K562 (cell line): ENCODE data around the gene MARK2.

Source experiments
- MED1 ChIP-seq: sonication (generic); formaldehyde crosslinking; IDR thresholded peaks from 2 replicates; pipeline ENCODE4 v1.8.1; 2023; ENCODE audit warnings: missing genetic modification reagents, borderline replicate concordance
- RBFOX2 ChIP-seq: fragments of 200-400 bp; formaldehyde crosslinking; IDR thresholded peaks from 2 replicates; pipeline ENCODE4 v1.6.1; 2017; ENCODE audit warnings: low read depth, mild to moderate bottlenecking, low read length, moderate library complexity
- RBM22 ChIP-seq: fragments of 200-400 bp; formaldehyde crosslinking; IDR thresholded peaks from 2 replicates; pipeline ENCODE4 v1.6.1; 2018; ENCODE audit warnings: low read length, low read depth; ENCODE audit not compliant: poor library complexity, severe bottlenecking
- TF ChIP-seq, protein P1 (sequence below), 3 experiments: IDR thresholded peaks in 2 of 3; conservative IDR thresholded peaks in 1 of 3; 2 replicates each; pipeline ENCODE4 v1.5.1; 2011 to 2012; ENCODE audit warnings: low read length in 3 of 3, mild to moderate bottlenecking in 3 of 3, control low read depth in 2 of 3, improper control_type of control experiment in 1 of 3, inconsistent platforms in 1 of 3, low read depth in 1 of 3, mixed read lengths in 1 of 3, moderate library complexity in 1 of 3; ENCODE audit not compliant: insufficient read depth in 2 of 3
- TF ChIP-seq, protein P2 (sequence below): fragments of 250-450 bp; sonication (Bioruptor Pico); IDR thresholded peaks from 2 replicates; pipeline ENCODE4 v1.5.0; 2021; ENCODE audit warnings: mild to moderate bottlenecking, borderline replicate concordance

DNA sequence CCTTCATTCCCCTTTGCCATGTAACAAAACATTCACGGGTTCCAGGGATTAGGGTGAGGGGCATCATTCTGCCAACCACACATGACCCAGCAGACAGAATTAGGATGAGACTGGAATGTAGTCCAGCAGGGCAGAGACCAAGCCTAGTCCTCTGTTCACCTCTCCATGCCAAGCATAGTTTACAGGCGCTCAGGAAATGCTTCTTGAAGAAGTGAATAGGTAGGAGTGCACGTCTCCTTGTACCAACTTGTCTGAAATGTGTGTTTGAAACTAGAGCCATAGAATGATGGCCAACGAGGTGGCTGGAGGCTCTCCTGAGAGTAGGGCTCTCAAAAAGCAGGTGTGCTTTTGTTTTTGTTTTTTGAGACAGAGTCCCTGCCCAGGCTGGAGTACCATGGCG, 17.5 kb upstream of the MARK2 start:
- TF ChIP-seq MED1, result no peak
- TF ChIP-seq RBFOX2, result no peak
- TF ChIP-seq, protein P1, sequence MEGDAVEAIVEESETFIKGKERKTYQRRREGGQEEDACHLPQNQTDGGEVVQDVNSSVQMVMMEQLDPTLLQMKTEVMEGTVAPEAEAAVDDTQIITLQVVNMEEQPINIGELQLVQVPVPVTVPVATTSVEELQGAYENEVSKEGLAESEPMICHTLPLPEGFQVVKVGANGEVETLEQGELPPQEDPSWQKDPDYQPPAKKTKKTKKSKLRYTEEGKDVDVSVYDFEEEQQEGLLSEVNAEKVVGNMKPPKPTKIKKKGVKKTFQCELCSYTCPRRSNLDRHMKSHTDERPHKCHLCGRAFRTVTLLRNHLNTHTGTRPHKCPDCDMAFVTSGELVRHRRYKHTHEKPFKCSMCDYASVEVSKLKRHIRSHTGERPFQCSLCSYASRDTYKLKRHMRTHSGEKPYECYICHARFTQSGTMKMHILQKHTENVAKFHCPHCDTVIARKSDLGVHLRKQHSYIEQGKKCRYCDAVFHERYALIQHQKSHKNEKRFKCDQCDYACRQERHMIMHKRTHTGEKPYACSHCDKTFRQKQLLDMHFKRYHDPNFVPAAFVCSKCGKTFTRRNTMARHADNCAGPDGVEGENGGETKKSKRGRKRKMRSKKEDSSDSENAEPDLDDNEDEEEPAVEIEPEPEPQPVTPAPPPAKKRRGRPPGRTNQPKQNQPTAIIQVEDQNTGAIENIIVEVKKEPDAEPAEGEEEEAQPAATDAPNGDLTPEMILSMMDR (IDR thresholded peaks at IDR 0.05 in 2 of 3, conservative IDR thresholded peaks at IDR 0.05 in 1 of 3; ENCODE audit: insufficient read depth in 2 of 3, low read depth in 1 of 3, low read length in 3 of 3), result no peak
- TF ChIP-seq RBM22, result no peak
- TF ChIP-seq, protein P2, sequence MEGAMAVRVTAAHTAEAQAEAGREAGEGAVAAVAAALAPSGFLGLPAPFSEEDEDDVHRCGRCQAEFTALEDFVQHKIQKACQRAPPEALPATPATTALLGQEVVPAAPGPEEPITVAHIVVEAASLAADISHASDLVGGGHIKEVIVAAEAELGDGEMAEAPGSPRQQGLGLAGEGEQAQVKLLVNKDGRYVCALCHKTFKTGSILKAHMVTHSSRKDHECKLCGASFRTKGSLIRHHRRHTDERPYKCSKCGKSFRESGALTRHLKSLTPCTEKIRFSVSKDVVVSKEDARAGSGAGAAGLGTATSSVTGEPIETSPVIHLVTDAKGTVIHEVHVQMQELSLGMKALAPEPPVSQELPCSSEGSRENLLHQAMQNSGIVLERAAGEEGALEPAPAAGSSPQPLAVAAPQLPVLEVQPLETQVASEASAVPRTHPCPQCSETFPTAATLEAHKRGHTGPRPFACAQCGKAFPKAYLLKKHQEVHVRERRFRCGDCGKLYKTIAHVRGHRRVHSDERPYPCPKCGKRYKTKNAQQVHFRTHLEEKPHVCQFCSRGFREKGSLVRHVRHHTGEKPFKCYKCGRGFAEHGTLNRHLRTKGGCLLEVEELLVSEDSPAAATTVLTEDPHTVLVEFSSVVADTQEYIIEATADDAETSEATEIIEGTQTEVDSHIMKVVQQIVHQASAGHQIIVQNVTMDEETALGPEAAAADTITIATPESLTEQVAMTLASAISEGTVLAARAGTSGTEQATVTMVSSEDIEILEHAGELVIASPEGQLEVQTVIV (CRISPR knock-in tag), result no peak
